ENCODE data around the gene NDRG4. TPM values are rescaled to one million over a fixed set of nuclear protein-coding genes. Genes with fewer than 3 reads are reported as not detected.

Gene NDRG4
- total and polyA plus RNA-seq, 2 of the 13 experiments (the other 11 are each of a cell fraction or from before 2014, with no cell fraction given) = 1.7 to 2.7 TPM

DNA sequence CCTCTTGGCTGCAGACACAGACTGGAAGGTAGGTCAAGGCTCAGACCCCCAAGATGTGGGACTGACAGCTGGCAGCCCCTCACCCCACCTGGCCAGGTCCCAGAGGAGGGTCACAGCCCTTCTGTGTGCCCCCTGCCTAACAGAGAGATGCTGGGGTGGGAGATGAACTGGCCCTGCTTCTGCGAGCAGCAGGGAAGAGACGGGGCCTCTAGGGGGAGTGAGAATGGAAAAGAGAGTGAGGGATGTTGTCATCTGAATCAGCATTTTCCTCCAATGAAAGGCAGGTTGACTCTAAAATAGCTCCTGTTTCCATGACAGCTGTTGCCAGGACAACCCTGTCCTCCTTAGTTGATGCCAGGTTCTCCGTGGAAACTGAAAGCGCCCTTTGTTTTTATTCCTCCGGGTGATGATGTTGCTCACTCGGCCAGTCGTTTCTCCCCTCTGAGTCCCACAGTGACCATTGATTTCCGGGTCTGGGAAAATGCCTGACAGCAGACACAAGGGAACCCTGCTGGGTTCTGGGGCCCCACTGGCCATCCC lies 4.9 kb upstream of the NDRG4 start (continued):
- TF ChIP-seq SAP130 (CRISPR knock-in tag; IDR thresholded peaks at IDR 0.05; ENCODE audit: low read depth) (peak; percentile 54), FOXK2 (IDR thresholded peaks at IDR 0.05) (peak; percentile 57; the same call in 1 of the 2 replicates), SRSF9 (IDR thresholded peaks at IDR 0.05; ENCODE audit: borderline replicate concordance, insufficient read depth, low read depth, low read length, poor library complexity, severe bottlenecking) (no peak), ZMYM4 (CRISPR knock-in tag; IDR thresholded peaks at IDR 0.05) (no peak), NFYB (CRISPR knock-in tag; IDR thresholded peaks at IDR 0.05) (peak; percentile 50; the same call in 1 of the 2 replicates), ZNF484 (CRISPR knock-in tag; IDR thresholded peaks at IDR 0.05; ENCODE audit: borderline replicate concordance, low read depth) (no peak), FOXK1 (CRISPR knock-in tag; IDR thresholded peaks at IDR 0.05; ENCODE audit: borderline replicate concordance, low read depth) (0 out of 2 replicates have a peak, but pooled peaks have one; percentile 26), ADNP (CRISPR knock-in tag; IDR thresholded peaks at IDR 0.05) (no peak), ZFP62 (CRISPR knock-in tag; IDR thresholded peaks at IDR 0.05) (no peak), ZNF83 (CRISPR knock-in tag; IDR thresholded peaks at IDR 0.05; ENCODE audit: borderline replicate concordance) (no peak), ZSCAN21 (CRISPR knock-in tag; IDR thresholded peaks at IDR 0.05; ENCODE audit: borderline replicate concordance) (no peak), TBX3 (IDR thresholded peaks at IDR 0.05; ENCODE audit: borderline replicate concordance) (no peak), RCOR2 (CRISPR knock-in tag; IDR thresholded peaks at IDR 0.05) (0 out of 2 replicates have a peak, but pooled peaks have one; percentile 43), ZNF205 (CRISPR knock-in tag; IDR thresholded peaks at IDR 0.05) (no peak), TCF7L2 (IDR thresholded peaks at IDR 0.05; ENCODE audit: low read depth, low read length) (no peak), ZNF34 (CRISPR knock-in tag; IDR thresholded peaks at IDR 0.05; ENCODE audit: borderline replicate concordance) (no peak), ZNF343 (CRISPR knock-in tag; IDR thresholded peaks at IDR 0.05) (no peak), KAT8 (CRISPR knock-in tag; IDR thresholded peaks at IDR 0.05) (no peak), NCOA1 (CRISPR knock-in tag; IDR thresholded peaks at IDR 0.05) (no peak), KDM1A (CRISPR knock-in tag; IDR thresholded peaks at IDR 0.05) (peak; percentile 82; the same call in 1 of the 2 replicates), NFATC3 (CRISPR knock-in tag; IDR thresholded peaks at IDR 0.05) (no peak), ZNF737 (CRISPR knock-in tag; IDR thresholded peaks at IDR 0.05; ENCODE audit: borderline replicate concordance) (no peak)
- TF ChIP-seq, protein P1, sequence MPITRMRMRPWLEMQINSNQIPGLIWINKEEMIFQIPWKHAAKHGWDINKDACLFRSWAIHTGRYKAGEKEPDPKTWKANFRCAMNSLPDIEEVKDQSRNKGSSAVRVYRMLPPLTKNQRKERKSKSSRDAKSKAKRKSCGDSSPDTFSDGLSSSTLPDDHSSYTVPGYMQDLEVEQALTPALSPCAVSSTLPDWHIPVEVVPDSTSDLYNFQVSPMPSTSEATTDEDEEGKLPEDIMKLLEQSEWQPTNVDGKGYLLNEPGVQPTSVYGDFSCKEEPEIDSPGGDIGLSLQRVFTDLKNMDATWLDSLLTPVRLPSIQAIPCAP (CRISPR knock-in tag; IDR thresholded peaks at IDR 0.05; ENCODE audit: low read depth) = no peak
- TF ChIP-seq, protein P2, sequence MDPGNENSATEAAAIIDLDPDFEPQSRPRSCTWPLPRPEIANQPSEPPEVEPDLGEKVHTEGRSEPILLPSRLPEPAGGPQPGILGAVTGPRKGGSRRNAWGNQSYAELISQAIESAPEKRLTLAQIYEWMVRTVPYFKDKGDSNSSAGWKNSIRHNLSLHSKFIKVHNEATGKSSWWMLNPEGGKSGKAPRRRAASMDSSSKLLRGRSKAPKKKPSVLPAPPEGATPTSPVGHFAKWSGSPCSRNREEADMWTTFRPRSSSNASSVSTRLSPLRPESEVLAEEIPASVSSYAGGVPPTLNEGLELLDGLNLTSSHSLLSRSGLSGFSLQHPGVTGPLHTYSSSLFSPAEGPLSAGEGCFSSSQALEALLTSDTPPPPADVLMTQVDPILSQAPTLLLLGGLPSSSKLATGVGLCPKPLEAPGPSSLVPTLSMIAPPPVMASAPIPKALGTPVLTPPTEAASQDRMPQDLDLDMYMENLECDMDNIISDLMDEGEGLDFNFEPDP (CRISPR knock-in tag; conservative IDR thresholded peaks at IDR 0.05) = no peak
- TF ChIP-seq, protein P3, sequence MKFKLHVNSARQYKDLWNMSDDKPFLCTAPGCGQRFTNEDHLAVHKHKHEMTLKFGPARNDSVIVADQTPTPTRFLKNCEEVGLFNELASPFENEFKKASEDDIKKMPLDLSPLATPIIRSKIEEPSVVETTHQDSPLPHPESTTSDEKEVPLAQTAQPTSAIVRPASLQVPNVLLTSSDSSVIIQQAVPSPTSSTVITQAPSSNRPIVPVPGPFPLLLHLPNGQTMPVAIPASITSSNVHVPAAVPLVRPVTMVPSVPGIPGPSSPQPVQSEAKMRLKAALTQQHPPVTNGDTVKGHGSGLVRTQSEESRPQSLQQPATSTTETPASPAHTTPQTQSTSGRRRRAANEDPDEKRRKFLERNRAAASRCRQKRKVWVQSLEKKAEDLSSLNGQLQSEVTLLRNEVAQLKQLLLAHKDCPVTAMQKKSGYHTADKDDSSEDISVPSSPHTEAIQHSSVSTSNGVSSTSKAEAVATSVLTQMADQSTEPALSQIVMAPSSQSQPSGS (CRISPR knock-in tag; IDR thresholded peaks at IDR 0.05) = 0 out of 2 replicates have a peak, but pooled peaks have one; percentile 23
- TF ChIP-seq, protein P4, sequence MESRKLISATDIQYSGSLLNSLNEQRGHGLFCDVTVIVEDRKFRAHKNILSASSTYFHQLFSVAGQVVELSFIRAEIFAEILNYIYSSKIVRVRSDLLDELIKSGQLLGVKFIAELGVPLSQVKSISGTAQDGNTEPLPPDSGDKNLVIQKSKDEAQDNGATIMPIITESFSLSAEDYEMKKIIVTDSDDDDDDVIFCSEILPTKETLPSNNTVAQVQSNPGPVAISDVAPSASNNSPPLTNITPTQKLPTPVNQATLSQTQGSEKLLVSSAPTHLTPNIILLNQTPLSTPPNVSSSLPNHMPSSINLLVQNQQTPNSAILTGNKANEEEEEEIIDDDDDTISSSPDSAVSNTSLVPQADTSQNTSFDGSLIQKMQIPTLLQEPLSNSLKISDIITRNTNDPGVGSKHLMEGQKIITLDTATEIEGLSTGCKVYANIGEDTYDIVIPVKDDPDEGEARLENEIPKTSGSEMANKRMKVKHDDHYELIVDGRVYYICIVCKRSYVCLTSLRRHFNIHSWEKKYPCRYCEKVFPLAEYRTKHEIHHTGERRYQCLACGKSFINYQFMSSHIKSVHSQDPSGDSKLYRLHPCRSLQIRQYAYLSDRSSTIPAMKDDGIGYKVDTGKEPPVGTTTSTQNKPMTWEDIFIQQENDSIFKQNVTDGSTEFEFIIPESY (CRISPR knock-in tag; IDR thresholded peaks at IDR 0.05) = no peak
